ENCODE data around the gene ZEB2. TPM values are rescaled to one million over a fixed set of nuclear protein-coding genes. Genes with fewer than 3 reads are reported as not detected.

ZEB2 gene
- total and polyA plus RNA-seq, 10 of the 15 experiments (the other 5 are each of a cell fraction or from before 2014, with no cell fraction given) = 0.14 to 3.2 (median 0.84) TPM

DNA sequence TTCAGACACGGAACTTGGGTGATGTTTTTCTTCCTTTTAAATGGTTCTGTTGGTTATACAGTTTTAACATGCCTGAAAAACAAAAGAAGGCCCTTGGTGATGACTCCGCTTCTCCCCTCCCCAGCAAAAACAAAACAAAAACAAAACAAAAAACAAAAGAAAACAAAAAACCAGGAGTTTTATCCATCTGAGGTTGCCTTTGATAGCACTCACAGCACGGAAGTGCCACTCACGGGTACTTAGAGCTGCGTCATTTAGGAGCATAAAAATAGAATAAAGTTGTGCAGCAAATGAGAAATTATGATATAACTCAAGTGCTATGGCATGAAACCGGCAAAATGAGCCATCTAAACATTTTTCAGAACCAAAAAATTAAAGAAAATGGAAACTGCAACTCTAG is 57.7 kb downstream of the ZEB2 start:
- ChIA-PET CTCF (no interaction called here), POLR2A (no interaction called here), SMC1A (ENCODE audit: uncharacterized antibody, unreplicated experiment) (no interaction called here), RAD21 (ENCODE audit: unreplicated experiment) (no interaction called here)
- H4K20me1 ChIP-seq (ENCODE audit: control insufficient read depth, insufficient read depth) = no peaks in the 10 kb centered on the region
- no peak overlapping the region for H3K4me2 ChIP-seq (ENCODE audit: control insufficient read depth, insufficient read depth)
- H3K4me1 ChIP-seq (ENCODE audit: control insufficient read depth, insufficient read depth, low read length) = no peaks in the 10 kb centered on the region
- no peak overlapping the region for H3K27ac ChIP-seq (ENCODE audit: control insufficient read depth, insufficient read depth)
- WGBS (ENCODE audit: insufficient coverage, insufficient replicate concordance, low lambda C conversion rate, missing lambda C conversion rate) = 44% methylated on average over 6 of the region's 6 CpGs
- no peak overlapping the region for H2AFZ ChIP-seq (ENCODE audit: control insufficient read depth, low read depth, low read length)
- H3K79me2 ChIP-seq (ENCODE audit: control insufficient read depth, insufficient read depth, low read length) = no peaks in the 10 kb centered on the region
- ATAC-seq (no peak), DNase-seq (ENCODE audit: low read depth, low spot score) (no peak), FAIRE-seq (no peak)
- intact Hi-C loops (cut with micrococcal nuclease; ENCODE audit: unreplicated experiment) (no loop called here), in situ Hi-C loops (cut with MboI) (no loop called here)
- H3K4me3 ChIP-seq = no peak overlapping the region
- H3K27me3 ChIP-seq (replicated peaks in 1 of 2; ENCODE audit: control insufficient read depth in 2 of 2, insufficient read depth in 2 of 2, low read length in 1 of 2) = no peaks in the 10 kb centered on the region; a peak in 1 of 4 replicates
- no peak for TF ChIP-seq SKIL (IDR thresholded peaks at IDR 0.05; ENCODE audit: low read depth, poor library complexity, severe bottlenecking)
- TF ChIP-seq MTA2 (IDR thresholded peaks at IDR 0.05; ENCODE audit: low read depth) = no peak
- no peak for TF ChIP-seq ZSCAN29 (IDR thresholded peaks at IDR 0.05)
- no peak for TF ChIP-seq HDAC2 (IDR thresholded peaks at IDR 0.05)
- TF ChIP-seq, protein P1, sequence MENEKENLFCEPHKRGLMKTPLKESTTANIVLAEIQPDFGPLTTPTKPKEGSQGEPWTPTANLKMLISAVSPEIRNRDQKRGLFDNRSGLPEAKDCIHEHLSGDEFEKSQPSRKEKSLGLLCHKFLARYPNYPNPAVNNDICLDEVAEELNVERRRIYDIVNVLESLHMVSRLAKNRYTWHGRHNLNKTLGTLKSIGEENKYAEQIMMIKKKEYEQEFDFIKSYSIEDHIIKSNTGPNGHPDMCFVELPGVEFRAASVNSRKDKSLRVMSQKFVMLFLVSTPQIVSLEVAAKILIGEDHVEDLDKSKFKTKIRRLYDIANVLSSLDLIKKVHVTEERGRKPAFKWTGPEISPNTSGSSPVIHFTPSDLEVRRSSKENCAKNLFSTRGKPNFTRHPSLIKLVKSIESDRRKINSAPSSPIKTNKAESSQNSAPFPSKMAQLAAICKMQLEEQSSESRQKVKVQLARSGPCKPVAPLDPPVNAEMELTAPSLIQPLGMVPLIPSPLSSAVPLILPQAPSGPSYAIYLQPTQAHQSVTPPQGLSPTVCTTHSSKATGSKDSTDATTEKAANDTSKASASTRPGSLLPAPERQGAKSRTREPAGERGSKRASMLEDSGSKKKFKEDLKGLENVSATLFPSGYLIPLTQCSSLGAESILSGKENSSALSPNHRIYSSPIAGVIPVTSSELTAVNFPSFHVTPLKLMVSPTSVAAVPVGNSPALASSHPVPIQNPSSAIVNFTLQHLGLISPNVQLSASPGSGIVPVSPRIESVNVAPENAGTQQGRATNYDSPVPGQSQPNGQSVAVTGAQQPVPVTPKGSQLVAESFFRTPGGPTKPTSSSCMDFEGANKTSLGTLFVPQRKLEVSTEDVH (IDR thresholded peaks at IDR 0.05; ENCODE audit: low read depth, partially characterized antibody) = no peak
- TF ChIP-seq CBX5 (IDR thresholded peaks at IDR 0.05; ENCODE audit: low read depth) = no peak
- no TSS peak for BruUV-seq (replicated peaks)
- H3K36me3 ChIP-seq (ENCODE audit: control insufficient read depth in 2 of 2, insufficient read depth in 2 of 2, low read length in 1 of 2) = no peaks in the 10 kb centered on the region
- no peak overlapping the region for H3K9ac ChIP-seq (ENCODE audit: control insufficient read depth, insufficient read depth, low read length)
- no peaks in the 10 kb centered on the region; the same call in 2 of the 3 replicates for H3K9me3 ChIP-seq (replicated peaks; ENCODE audit: control insufficient read depth, insufficient read depth, low read length)

Data from GM12878 (cell line).